GM12874 (cell line): ENCODE results near the gene AKT3.

ENCODE experiments used
- CTCF ChIP-seq: IDR thresholded peaks from 2 replicates; pipeline ENCODE4 v1.5.1; 2011; ENCODE audit warnings: low read depth, mild to moderate bottlenecking, control low read depth, low read length, moderate library complexity; ENCODE audit not compliant: insufficient read depth

Gene AKT3

DNA sequence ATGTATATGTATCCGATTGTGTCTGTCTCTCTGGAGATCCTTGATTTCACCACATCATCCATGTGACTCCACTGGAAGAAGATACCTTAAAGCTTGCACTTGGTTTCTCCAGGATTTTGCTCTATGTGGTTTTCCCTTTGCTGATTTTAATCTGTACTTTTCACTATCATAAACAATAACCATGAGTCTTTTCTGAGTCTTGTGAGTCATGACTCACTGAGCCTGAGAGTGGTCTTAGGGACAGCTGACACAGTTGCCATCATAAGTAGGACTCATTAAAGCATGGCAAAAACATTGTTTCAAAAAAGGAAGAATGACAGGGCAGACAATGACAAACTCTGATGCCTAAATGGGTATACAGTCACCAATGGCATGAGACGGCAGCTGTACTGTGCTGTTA is 226.2 kb downstream of the AKT3 start:
- no peak for TF ChIP-seq CTCF

DNA sequence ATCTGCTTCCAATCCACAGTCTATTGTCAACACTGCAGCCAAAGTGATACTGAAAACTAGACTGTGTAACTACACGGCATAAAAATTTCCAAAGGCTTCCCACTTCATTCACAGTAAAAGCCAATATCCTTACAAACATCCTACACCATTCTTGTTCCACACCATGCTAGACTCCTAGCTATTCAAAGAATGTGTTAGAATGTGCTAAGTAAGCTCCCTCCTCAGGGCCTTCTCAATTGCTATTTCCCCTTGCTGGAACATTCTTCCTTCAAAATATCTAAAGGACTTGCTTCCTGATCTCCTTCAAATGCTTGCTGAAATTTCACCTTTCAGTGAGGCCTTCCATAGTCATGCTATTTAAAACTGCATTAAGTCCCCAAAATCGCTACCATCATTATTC is 228.1 kb downstream of the AKT3 start:
- no peak for TF ChIP-seq CTCF

DNA sequence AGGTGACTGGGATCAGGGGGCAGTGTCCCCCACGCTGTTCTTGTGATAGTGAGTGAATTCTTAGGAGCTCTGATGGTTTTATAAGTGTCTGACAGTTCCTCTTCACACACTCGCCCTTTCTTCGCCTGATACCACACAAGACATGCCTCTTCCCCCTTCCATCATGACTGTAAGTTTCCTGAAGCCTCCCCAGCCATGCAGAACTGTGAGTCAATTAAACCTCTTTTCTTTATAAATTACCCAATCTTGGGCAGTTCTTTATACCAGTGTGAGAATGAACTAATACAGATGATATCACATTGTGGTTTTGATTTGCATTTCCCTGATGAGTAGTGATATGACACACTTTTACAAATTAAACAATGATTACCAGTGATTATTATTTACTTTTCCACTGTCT is 229.9 kb downstream of the AKT3 start:
- no peak for TF ChIP-seq CTCF

DNA sequence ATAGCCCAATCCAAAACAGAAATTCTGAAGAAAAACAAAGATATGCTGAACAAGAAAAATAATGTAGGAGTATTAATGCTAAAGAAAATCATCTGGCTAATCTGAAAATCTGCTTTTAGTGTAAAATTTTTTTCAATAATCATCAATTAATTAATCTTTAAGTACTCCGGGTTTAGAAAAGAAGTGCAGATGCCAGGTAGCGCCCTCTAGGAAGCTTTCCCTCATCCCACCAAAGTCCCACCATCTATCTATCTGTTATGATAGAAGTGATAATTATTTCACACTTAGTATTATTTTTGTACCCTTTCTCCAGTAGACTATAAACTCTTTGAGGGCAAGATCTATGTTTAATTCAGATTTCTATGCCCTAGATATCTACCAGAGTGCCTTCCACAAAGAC is 240.3 kb downstream of the AKT3 start:
- TF ChIP-seq CTCF, result no peak

GRCh38 chr1:243605604-243606003 is 244.4 kb downstream of the AKT3 start:
- no peak for TF ChIP-seq CTCF

DNA sequence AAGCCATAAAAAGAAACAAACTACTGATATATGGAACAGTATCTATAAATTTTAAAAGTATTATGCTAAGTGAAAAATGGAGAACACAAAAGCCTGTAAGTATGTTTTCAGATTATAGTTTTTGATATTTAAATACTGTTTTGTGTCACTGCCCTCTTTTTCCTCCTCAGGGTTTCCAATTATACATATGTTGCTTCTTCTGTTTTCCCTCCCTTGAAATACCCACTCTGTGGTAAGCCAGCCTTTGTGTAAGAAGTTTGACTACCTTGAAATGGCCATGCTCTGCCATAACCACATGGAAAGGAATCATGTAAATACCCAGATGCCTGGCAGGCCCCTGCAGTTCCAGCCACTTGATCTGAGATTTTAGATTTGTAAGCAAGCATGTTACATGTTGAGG is 248.3 kb downstream of the AKT3 start:
- no peak for TF ChIP-seq CTCF

DNA sequence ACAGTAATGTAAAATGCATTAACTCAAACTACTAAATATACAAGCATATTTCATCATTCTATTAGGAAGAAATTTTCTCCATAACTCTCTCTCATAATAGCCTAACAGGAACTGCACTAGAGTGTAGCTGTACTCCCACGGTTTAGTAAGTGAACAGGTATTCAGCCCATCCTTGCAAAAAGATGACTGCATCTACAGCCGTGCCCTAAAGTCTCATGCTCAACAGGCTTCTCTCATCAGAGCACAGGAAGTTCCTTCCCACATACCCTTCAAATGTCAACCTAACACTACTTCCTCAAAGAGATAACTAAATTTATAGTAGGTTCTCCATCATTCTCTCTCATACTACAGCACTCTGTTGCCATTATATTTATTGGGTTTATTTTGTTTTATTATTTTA is 251.6 kb downstream of the AKT3 start:
- TF ChIP-seq CTCF, result no peak

DNA sequence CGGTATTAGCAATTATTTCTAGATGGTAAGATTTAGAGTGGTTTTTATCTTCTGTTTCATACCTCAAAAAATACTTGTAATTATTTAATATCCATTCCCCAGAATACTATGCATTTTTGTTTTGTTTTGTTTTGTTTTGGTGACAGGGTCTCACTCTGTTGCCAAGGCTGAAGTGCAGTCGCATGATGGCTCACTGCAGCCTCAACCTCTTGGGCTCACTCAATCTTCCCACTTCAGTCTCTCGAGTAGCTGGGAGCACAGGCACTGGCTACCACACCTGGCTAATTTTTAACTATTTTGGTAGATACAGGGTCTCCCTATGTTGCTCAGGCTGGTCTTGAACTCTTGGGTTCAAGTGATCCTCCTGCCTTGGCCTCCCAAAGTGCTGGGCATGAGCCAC is 252.7 kb downstream of the AKT3 start:
- TF ChIP-seq CTCF, result no peak
